K562 (cell line): Measurements from ENCODE around the gene ANXA10. TPM values are rescaled to one million over a fixed set of nuclear protein-coding genes. Genes with fewer than 3 reads are reported as not detected.

Experiments
- ATAC-seq: fragments of 200-7000 bp; cut with Tn5 transposase; 3 replicates; pipeline ENCODE4 v1.9.1; 2020; ENCODE audit warnings: moderate library complexity
- BruUV-seq: library from RNA; stranded (reverse); fragments of 400-500 nt; replicated peaks from 2 replicates; lab custom pipeline; 2021; lab: Mats Ljungman, UMichigan
- CTCF ChIA-PET: fragments of 300-600 bp; formaldehyde crosslinking; extraction: SDS; loops from one replicate; lab custom pipeline; 2021; ENCODE audit warnings: low intra/inter-chr PET ratio; lab: Yijun Ruan, JAX
- POLR2A ChIA-PET: fragments of 300-600, 350-650 bp; sonication (Branson Sonifier 250); formaldehyde crosslinking; extraction: SDS; loops from one replicate; lab custom pipeline; 2021; ENCODE audit warnings: antibody characterized with exemption, inconsistent platforms; lab: Yijun Ruan, JAX
- DNase-seq, 4 experiments: peaks; one replicate each; pipeline versions ENCODE4 v3.0.0 to v3.0.0-alpha.2; 2011 to 2018; ENCODE audit warnings: low spot score in 3 of 4, mixed read lengths in 3 of 4; ENCODE audit errors: extremely low read depth in 1 of 4
- FAIRE-seq: peaks from 2 replicates; lab custom pipeline; 2011; peaks lifted over from hg19 to GRCh38; lab: Jason Lieb, UNC
- H2AFZ ChIP-seq: 2 replicates; pipeline ENCODE4 v1.6.0; 2011; ENCODE audit warnings: low read depth, low read length, control low read depth, inconsistent platforms
- H3K27ac ChIP-seq: fragments of 200-600 bp; 3 replicates; pipeline ENCODE4 v1.8.0; 2011; ENCODE audit warnings: low read depth, mild to moderate bottlenecking, control low read depth, inconsistent platforms, low read length, moderate library complexity, mixed read lengths; ENCODE audit errors: extremely low read depth
- H3K27me3 ChIP-seq, 2 experiments: fragments of 300-600 bp in 1 of 2; 2 replicates in 1 of 2; 3 replicates in 1 of 2; pipeline versions ENCODE4 v1.6.0 to v1.8.0; 2011; ENCODE audit warnings: inconsistent platforms in 2 of 2, low read length in 2 of 2, mild to moderate bottlenecking in 1 of 2, mixed read lengths in 1 of 2, moderate library complexity in 1 of 2; ENCODE audit not compliant: control insufficient read depth in 2 of 2, insufficient read depth in 2 of 2
- H3K36me3 ChIP-seq: fragments of 300-600 bp; 3 replicates; pipeline ENCODE4 v1.8.0; 2011; ENCODE audit warnings: mild to moderate bottlenecking, low read length, inconsistent platforms; ENCODE audit not compliant: control insufficient read depth, insufficient read depth
- H3K4me1 ChIP-seq, 2 experiments: fragments of 200-600 bp in 1 of 2; replicated peaks in 1 of 2; 2 replicates in 1 of 2; 3 replicates in 1 of 2; pipeline versions ENCODE4 v1.5.1 to v1.8.0; 2011; ENCODE audit warnings: inconsistent platforms in 2 of 2, low read length in 2 of 2, mild to moderate bottlenecking in 1 of 2, mixed read lengths in 1 of 2, moderate library complexity in 1 of 2; ENCODE audit not compliant: control insufficient read depth in 2 of 2, insufficient read depth in 2 of 2
- H3K4me2 ChIP-seq: 2 replicates; pipeline ENCODE4 v1.6.1; 2011; ENCODE audit warnings: low read length, control low read depth, inconsistent platforms, mixed read lengths; ENCODE audit not compliant: insufficient read depth
- H3K4me3 ChIP-seq: fragments of 200-600 bp; sonication (generic), shearing (Covaris generic); 2 replicates; pipeline ENCODE4 v1.5.1; 2016; ENCODE audit warnings: control low read depth, inconsistent platforms
- H3K79me2 ChIP-seq: fragments of 200-600 bp; 3 replicates; pipeline ENCODE4 v1.8.0; 2011; ENCODE audit warnings: low read length, inconsistent platforms; ENCODE audit not compliant: control insufficient read depth, insufficient read depth
- H3K9ac ChIP-seq, 2 experiments: 2 replicates each; pipeline versions ENCODE4 v1.6.0 to v1.6.1; 2011; ENCODE audit warnings: low read depth in 2 of 2, low read length in 2 of 2, control low read depth in 1 of 2, inconsistent platforms in 1 of 2, mild to moderate bottlenecking in 1 of 2, mixed read lengths in 1 of 2; ENCODE audit not compliant: insufficient read depth in 1 of 2
- H3K9me1 ChIP-seq: one replicate; pipeline ENCODE4 v1.6.0; 2011; ENCODE audit warnings: inconsistent platforms, mild to moderate bottlenecking, low read length, moderate library complexity; ENCODE audit not compliant: control insufficient read depth, insufficient read depth
- H3K9me3 ChIP-seq: replicated peaks from 2 replicates; pipeline ENCODE4 v1.5.1; 2011; ENCODE audit warnings: low read depth, low read length, inconsistent platforms; ENCODE audit not compliant: control insufficient read depth, insufficient read depth
- H4K20me1 ChIP-seq: replicated peaks from 2 replicates; pipeline ENCODE4 v1.6.1; 2011; ENCODE audit warnings: low read length, inconsistent platforms, mixed read lengths; ENCODE audit not compliant: control insufficient read depth, insufficient read depth
- ARID1B ChIP-seq: fragments of 450-650 bp; IDR thresholded peaks from 2 replicates; pipeline ENCODE4 v1.6.1; 2016; ENCODE audit warnings: antibody characterized with exemption, mild to moderate bottlenecking, inconsistent platforms
- ATF1 ChIP-seq, 2 experiments: fragments of 450-650 bp in 1 of 2; IDR thresholded peaks; 2 replicates each; pipeline ENCODE4 v1.6.1; 2016; ENCODE audit warnings: missing compliant biosample characterization in 1 of 2, missing genetic modification characterization in 1 of 2
- EWSR1 ChIP-seq: fragments of 450-650 bp; IDR thresholded peaks from 2 replicates; pipeline ENCODE4 v1.6.1; 2018; ENCODE audit warnings: borderline replicate concordance, mild to moderate bottlenecking, low read depth, moderate library complexity; ENCODE audit not compliant: partially characterized antibody
- POLR3A ChIP-seq: IDR thresholded peaks from 2 replicates; pipeline ENCODE4 v1.6.1; 2011; ENCODE audit warnings: borderline replicate concordance, mild to moderate bottlenecking, moderate library complexity; ENCODE audit not compliant: insufficient read length, insufficient read depth; ENCODE audit errors: extremely low read depth
- SNAPC5 ChIP-seq: fragments of 250-450 bp; sonication (Bioruptor Pico); IDR thresholded peaks from 2 replicates; pipeline ENCODE4 v1.8.0; 2021; ENCODE audit warnings: moderate library complexity, mild to moderate bottlenecking, inconsistent platforms
- ZKSCAN1 ChIP-seq: fragments of 150-350 bp; IDR thresholded peaks from 2 replicates; pipeline ENCODE4 v1.6.1; 2016; ENCODE audit warnings: low read depth, low read length
- ZNF121 ChIP-seq: sonication (generic); formaldehyde crosslinking; conservative IDR thresholded peaks from 2 replicates; pipeline ENCODE4 v1.8.0; 2022; ENCODE audit warnings: missing genetic modification reagents
- WGBS: fragments of 100-300 bp; shearing (Covaris generic); methylation state at CpG from one replicate; pipeline ENCODE4 v1.1.6; 2016; ENCODE audit warnings: low coverage, mixed read lengths; ENCODE audit not compliant: insufficient coverage; ENCODE audit errors: missing lambda C conversion rate; 5-methylcytosine and 5-hydroxymethylcytosine counted together
- in situ Hi-C: fragments of 300-500 bp; cut with MboI; formaldehyde crosslinking; loops from 4 replicates; pipeline ENCODE4 v1.15.0; 2018; ENCODE audit warnings: inconsistent platforms, mixed read lengths
- intact Hi-C: fragments of 100-400 bp; cut with micrococcal nuclease; formaldehyde crosslinking; loops from 2 replicates; pipeline ENCODE4 v1.14.2; 2022
- polyA plus RNA-seq, 8 experiments: library from polyadenylated mRNA; depleted of rRNA in 4 of 8; stranded (reverse) in 5 of 8; unstranded in 3 of 8; fragments of >200 nt; fragmentation: Nextera tagmentation in 2 of 8; fragmentation: Illumina TruSeq in 1 of 8; extraction: Ambion mirVana in 2 of 8; extraction: Trizol in 1 of 8; gene quantifications; 2 replicates each; pipeline versions ENCODE4 v1.2.1 to v1.2.3, GENCODE V29; 2011 to 2014; ENCODE audit warnings: inconsistent platforms in 1 of 8, missing spikeins in 1 of 8
- total RNA-seq, 7 experiments: library from RNA; depleted of rRNA in 6 of 7; stranded (reverse); fragments of >200 nt in 6 of 7; fragmentation: Illumina TruSeq in 2 of 7; extraction: Trizol in 2 of 7; gene quantifications; 2 replicates each; pipeline versions ENCODE4 v1.2.1 to v1.2.3, GENCODE V29; 2011 to 2021; ENCODE audit warnings: low replicate concordance in 1 of 7
- TF ChIP-seq, protein P1 (sequence below): fragments of 450-650 bp; IDR thresholded peaks from 2 replicates; pipeline ENCODE4 v1.7.1; 2018; ENCODE audit warnings: mild to moderate bottlenecking, low read depth; ENCODE audit not compliant: partially characterized antibody

ANXA10 gene
- total and polyA plus RNA-seq, 9 of the 15 experiments (the other 6 are each of a cell fraction or from before 2014, with no cell fraction given), result not detected

DNA sequence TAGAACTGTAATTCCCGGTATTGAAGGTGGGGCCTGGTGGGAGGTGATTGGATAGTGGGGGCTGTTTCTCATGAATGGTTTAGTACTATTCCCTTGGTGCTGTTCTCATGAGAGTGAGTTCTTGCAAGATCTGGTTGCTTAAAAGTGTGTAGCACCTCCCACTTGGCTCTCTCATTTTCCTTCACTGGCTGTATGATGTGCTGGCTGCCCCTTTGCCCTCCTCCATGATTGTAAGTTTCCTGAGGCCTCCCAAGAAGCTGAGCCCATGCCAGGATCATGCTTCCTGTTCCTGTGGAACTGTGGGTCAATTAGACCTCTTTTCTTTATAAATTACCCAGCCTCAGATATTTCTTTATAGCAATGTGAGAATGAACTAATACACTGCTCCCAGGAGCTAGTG, 8.7 kb downstream of the ANXA10 start:
- Histone ChIP-seq H3K27me3 (no peaks in the 10 kb centered on the region), H4K20me1 (no peaks in the 10 kb centered on the region), H3K79me2 (no peaks in the 10 kb centered on the region), H3K9me1 (no peaks in the 10 kb centered on the region), H3K4me2 (no peak overlapping the region), H3K36me3 (no peaks in the 10 kb centered on the region), H3K9ac (no peak overlapping the region), H2AFZ (no peak overlapping the region), H3K9me3 (no peaks in the 10 kb centered on the region), H3K4me3 (no peak overlapping the region), H3K27ac (no peak overlapping the region), H3K4me1 (no peaks in the 10 kb centered on the region)
- in situ Hi-C loops, result no loop called here
- ChIA-PET CTCF (no interaction called here), POLR2A (no interaction called here)
- no peak for ATAC-seq
- BruUV-seq, result no TSS peak
- no peak for TF ChIP-seq ATF1 (CRISPR knock-in tag; IDR thresholded peaks at IDR 0.05)
- no peak for TF ChIP-seq ATF1 (tag; IDR thresholded peaks at IDR 0.05)
- TF ChIP-seq ZKSCAN1, result no peak
- TF ChIP-seq SNAPC5 (CRISPR knock-in tag), result no peak
- no peak for TF ChIP-seq EWSR1
- TF ChIP-seq ARID1B, result no peak
- TF ChIP-seq ZNF121 (CRISPR knock-in tag), result no peak
- no peak for TF ChIP-seq POLR3A
- TF ChIP-seq, protein P1, sequence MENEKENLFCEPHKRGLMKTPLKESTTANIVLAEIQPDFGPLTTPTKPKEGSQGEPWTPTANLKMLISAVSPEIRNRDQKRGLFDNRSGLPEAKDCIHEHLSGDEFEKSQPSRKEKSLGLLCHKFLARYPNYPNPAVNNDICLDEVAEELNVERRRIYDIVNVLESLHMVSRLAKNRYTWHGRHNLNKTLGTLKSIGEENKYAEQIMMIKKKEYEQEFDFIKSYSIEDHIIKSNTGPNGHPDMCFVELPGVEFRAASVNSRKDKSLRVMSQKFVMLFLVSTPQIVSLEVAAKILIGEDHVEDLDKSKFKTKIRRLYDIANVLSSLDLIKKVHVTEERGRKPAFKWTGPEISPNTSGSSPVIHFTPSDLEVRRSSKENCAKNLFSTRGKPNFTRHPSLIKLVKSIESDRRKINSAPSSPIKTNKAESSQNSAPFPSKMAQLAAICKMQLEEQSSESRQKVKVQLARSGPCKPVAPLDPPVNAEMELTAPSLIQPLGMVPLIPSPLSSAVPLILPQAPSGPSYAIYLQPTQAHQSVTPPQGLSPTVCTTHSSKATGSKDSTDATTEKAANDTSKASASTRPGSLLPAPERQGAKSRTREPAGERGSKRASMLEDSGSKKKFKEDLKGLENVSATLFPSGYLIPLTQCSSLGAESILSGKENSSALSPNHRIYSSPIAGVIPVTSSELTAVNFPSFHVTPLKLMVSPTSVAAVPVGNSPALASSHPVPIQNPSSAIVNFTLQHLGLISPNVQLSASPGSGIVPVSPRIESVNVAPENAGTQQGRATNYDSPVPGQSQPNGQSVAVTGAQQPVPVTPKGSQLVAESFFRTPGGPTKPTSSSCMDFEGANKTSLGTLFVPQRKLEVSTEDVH, result no peak
- 0% methylated on average over 1 of the region's 1 CpG for WGBS
- intact Hi-C loops, result no loop called here
- FAIRE-seq, result no peak
- no peak for DNase-seq
